ENCODE data around the gene SGTA.

The SGTA gene

GRCh38 chr19:2783781-2784145 is 690 bp upstream of the SGTA start:
- DNase-seq (ENCODE audit: insufficient read length, low spot score): no peak
- TF ChIP-seq CTCF (IDR thresholded peaks at IDR 0.05; ENCODE audit: insufficient read depth, missing control alignments): no peak
- no peak for FAIRE-seq

- FAIRE-seq (no peak), DNase-seq (ENCODE audit: insufficient read length, low spot score) (no peak)
- no peak for TF ChIP-seq CTCF (IDR thresholded peaks at IDR 0.05; ENCODE audit: insufficient read depth, missing control alignments)
These were observed 641 bp downstream of the SGTA start for GRCh38 chr19:2782329-2782935.

- DNase-seq (ENCODE audit: insufficient read length, low spot score) (no peak), FAIRE-seq (no peak)
- no peak for TF ChIP-seq CTCF (IDR thresholded peaks at IDR 0.05; ENCODE audit: insufficient read depth, missing control alignments)
These were observed 2.8 kb downstream of the SGTA start for GRCh38 chr19:2780284-2780683.

DNA sequence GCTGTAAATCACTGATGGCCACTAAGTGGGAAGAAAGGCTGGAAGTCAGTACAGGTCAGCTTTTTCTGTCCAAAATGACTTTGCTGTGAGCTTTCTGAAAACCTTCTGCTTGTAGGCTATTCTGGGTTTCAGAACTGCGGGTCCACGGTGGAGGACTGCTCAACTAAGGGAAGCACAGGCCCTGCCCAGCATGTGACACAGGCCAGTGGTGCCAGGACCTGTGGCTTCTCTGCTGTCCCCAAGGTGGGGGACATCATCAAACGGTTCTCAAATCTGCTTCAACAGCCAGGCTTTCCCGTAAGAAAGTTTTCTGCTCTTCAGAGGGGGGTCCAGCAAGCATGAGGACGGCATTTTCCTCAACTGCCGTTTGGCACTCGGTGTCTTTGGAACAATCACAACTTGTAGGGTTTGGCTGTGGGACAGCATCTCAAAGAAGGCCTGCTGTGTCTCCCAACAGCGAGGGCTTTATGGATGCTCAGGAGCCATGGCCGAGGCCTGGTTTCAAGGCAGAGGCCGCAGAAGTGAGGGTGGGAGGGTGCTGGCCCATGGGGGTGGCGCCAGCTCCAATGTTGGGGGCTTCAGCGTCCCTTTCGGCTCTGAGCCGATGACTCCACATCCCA is 3.8 kb downstream of the SGTA start:
- TF ChIP-seq CTCF (IDR thresholded peaks at IDR 0.05; ENCODE audit: insufficient read depth, missing control alignments): no peak
- DNase-seq (ENCODE audit: insufficient read length, low spot score) (no peak), FAIRE-seq (no peak)

DNA sequence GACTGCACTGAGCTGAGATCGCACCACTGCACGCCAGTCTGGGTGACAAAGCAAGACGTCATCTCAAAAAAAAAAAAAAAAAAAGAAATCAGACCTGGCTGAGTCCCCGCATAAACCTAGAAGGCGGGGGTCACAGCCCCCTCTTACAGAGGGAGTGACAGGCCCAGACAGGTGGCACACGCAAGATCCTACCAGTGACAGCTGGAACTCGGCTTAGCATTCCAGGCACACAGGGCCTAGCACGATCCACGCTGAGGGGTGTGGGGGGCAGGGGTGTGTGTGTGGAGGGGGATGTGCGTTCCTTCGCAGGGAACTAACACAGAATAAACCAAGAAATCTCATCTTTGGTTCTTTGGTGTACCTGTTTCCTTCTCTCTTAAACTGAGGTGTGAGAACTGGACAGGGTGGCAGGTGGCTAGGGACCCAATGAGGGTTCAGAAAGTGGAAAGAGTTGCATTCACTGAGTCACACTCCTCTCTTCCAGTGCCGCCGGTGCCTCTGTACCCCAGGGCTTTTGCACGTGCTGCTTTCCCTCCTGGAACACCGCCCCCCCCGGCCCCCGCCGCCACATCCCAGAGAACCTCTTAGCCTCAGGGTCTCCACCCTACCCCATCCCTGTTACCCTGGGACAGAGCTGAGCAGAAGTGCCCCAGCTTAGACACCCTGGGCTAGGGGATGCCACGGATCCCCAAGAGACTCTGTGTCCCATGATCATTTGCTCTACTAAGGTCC is 5.0 kb downstream of the SGTA start:
- no peak for TF ChIP-seq CTCF (IDR thresholded peaks at IDR 0.05; ENCODE audit: insufficient read depth, missing control alignments)
- FAIRE-seq (no peak), DNase-seq (ENCODE audit: insufficient read length, low spot score) (peak; percentile 67)

DNA sequence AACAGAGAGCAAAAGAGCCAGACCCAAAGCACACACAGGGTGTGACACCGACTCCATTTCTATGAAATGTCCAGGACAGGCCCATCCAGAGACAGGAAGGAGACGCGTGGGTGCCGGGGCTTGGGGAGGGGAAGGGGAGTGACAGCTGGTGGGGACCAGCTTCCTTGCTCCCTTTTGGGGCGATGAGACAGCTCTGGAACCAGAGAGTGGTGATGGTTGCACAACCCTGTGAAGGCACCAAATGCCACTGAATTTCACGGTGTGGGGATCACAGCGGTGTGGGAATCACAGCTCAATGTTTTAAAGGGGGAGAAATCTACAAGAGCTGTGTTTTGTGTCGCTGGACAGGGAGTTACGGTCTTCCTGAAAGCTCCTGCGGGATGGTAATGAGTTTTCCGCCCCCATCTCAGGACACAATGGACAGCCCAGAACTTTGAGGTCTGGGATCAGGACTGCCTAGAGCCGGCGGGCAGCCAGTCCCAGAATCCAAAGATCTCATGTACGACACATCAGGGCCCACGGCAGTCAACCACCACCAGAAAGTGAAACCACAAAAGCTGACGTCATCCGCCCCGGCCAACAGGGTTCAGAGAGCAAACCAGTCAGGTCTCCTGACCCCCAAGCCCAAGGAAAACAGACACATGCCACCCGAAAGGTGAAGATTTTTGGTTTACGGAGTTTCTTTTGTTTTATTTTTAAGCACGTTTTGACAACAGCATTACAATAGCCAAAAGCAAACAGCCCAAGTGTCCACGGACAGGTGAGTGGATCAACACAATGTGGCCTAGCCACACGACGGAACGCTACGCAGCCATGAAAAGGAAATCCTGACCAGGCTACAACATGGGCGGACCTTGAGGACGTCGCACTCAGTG is 7.3 kb downstream of the SGTA start:
- no peak for TF ChIP-seq CTCF (IDR thresholded peaks at IDR 0.05; ENCODE audit: insufficient read depth, missing control alignments)
- FAIRE-seq: no peak
- DNase-seq (ENCODE audit: insufficient read length, low spot score): no peak

All from D721Med (cell line).